GM21528 (cell line): Measurements from ENCODE around the gene DLGAP4.

Experiments
- ATAC-seq: cut with Tn5 transposase; IDR thresholded peaks from one replicate; pipeline ENCODE4 v1.9.1; 2021; ENCODE audit warnings: mild to moderate bottlenecking, moderate library complexity; ENCODE audit not compliant: unreplicated experiment, low FRiP score

Gene DLGAP4

DNA sequence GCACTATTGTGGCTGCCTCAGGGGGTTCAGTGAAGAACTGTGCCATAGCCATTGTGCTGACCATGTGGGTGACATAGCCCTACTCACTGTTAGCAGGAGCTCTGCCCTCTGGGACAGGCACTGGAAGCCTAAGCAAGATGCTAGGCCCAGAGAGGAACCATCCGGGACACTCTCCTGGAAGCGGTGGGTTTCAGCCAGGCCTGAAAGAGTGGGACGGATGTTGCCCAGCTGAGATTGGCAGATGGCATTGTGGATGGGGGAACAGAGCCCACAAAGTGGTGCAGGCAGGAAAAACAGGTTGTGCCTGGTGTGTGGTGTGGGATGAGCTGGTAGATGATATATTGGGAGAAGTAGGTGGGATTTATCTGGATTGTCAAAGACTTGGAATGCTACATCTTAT lies 40.1 kb downstream of the DLGAP4 start:
- ATAC-seq, result no peak

DNA sequence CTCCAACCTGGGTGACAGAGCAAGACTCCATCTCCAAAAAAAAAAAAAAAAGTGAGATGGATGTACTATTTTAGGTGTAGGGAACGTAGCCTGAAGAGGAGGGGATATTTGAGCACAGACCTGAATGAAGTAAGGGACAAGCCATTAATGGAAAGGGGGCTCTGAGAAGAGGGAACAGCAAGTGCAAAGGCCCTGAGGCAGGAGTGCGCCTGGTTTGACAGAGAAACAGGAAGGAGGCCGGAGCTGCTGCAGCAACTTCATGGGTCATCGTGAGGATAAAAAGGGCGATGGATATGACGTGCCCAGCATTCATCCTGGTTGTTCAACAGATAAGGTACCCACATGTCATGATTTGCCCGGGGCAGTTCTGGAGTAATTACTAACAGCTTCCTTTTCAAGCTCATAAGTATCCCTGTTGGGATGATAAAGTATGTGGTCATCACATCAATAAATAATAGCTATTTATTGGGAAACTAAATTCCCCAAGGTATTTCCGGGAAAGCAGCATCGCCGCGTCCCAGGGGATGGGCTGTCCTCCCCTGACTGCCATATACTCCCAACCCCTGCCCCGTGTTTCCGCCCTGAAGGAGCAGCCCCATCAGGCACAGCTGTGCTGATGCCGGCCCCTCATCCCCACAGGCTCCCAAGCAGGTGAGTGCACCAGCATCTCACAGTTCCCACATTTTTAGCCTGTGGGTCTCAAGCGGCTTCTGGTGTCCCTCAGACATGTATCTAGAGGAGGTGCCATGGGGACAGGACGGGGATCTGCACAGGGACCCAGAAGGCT lies 43.4 kb downstream of the DLGAP4 start:
- no peak for ATAC-seq

- ATAC-seq, result no peak
These were observed 44.3 kb downstream of the DLGAP4 start for GRCh38 chr20:36350439-36350838.

DNA sequence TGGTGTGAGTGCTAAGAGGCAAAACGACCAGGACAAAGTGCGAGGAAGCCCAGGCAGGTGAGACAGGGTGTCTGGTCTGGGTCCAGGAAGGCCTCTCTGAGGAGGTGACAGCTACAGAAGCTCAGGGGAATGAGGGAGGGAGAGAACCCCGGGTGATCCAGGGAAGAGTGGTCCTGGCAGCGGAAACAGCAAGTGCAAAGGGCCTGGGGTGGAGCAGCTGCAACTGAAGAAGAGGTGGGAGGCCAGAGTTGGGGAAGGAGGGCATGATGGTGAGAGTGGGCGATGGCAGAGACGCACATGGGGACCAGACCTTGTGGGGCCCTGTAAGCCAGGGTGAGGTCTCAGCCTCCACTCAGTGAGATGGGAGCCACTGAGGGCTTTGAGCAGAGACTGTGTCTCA lies 45.8 kb downstream of the DLGAP4 start:
- no peak for ATAC-seq

GRCh38 chr20:36352843-36353553 lies 46.9 kb downstream of the DLGAP4 start:
- no peak for ATAC-seq

GRCh38 chr20:36353740-36354139 lies 47.6 kb downstream of the DLGAP4 start:
- ATAC-seq, result no peak

GRCh38 chr20:36355469-36356171 lies 49.5 kb downstream of the DLGAP4 start:
- no peak for ATAC-seq

GRCh38 chr20:36359668-36360406 lies 53.7 kb downstream of the DLGAP4 start:
- ATAC-seq, result no peak

- no peak for ATAC-seq
These were observed 54.3 kb downstream of the DLGAP4 start for GRCh38 chr20:36360429-36360828.

GRCh38 chr20:36361406-36361805 lies 55.3 kb downstream of the DLGAP4 start:
- no peak for ATAC-seq

GRCh38 chr20:36362261-36362660 lies 56.1 kb downstream of the DLGAP4 start:
- no peak for ATAC-seq

DNA sequence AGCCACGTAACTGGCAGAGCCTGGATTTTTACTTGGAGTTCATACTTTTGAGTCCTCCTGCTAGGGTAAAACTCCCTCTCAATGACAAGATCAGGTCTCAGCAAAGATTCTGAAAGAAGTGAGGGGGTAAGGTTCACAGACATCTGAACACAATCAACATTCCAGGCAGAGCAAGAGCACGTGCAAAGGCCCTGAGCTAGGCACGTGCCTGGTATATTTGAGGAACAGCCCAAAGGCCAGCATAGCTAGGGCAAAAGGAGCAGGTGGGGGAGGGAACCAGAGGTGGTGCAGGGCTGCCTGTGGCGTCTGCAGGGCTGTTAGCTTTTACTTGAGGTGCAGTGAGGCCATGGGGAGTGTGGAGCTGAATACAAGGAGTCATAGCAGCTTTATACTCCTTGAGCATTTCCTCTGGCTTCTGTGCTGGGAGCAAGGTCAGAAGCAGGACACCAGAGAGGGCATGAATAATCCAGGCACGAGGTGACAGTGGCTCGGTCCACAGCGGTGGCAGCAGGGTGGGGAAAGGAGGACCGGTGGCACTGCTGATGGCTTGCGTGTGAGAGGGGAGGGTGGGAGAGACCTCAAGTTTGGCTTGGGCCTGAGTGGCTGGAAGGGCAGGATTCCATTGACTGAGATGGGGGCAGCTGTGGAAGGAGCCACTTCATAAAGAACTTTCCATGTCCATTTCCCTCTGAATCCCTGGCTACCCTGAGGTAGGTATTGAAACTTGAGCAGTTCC lies 57.0 kb downstream of the DLGAP4 start:
- ATAC-seq, result no peak

GRCh38 chr20:36364506-36364905 lies 58.4 kb downstream of the DLGAP4 start:
- ATAC-seq, result no peak

DNA sequence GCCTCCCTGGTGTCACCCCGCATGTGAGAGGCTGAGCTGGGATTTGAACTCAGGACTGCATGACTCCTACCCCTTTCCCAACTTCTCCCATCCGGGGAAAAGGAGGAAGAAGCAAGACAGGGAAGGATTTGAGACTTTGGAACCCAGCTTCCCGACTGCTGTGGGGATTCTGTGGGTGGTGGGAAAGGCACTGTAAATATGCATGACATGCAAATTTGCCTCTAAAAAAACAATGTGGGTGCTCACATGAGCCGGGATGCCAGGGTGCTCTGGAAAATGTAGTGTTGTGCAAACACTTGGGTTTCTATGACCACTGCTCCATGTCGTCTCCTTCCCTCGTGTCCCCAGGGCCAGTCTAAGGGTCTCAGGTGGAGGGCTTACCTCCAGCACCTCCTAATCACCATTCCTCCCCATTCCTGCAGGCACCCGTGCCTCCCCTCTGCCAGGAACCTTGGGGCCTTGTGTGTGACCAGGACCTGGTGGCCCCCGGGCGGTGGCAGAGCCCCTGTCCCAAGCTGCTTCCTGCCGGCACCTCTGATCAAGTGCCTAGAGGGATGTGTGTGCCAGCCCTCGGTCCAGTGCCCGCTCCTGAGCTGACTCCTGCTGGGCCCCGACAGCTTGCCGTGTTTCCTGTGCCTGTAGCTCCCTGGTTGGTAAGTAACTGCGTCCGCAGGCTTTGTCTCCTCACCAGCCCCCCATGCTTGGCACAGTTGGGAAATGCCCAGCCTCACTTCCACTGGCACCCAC lies 60.7 kb downstream of the DLGAP4 start:
- no peak for ATAC-seq

DNA sequence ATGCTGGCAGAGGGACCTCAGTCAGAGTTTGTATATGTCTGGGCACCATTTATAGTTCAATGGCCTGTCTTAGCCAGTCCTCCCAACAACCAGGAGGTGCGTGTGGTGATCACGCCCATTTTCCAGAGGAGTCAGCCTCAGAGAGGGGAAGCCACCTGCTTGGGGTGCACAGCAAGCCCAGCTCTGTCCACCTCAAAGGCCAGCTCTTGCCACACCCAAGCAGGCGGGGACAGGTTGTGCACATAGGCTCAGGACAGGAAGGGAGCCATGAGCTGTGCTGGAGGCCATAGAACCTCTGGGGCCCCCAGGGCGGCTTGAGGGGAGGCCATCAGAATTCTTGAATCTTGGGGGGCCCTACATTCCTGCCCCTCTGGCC lies 61.2 kb downstream of the DLGAP4 start:
- ATAC-seq, result no peak

DNA sequence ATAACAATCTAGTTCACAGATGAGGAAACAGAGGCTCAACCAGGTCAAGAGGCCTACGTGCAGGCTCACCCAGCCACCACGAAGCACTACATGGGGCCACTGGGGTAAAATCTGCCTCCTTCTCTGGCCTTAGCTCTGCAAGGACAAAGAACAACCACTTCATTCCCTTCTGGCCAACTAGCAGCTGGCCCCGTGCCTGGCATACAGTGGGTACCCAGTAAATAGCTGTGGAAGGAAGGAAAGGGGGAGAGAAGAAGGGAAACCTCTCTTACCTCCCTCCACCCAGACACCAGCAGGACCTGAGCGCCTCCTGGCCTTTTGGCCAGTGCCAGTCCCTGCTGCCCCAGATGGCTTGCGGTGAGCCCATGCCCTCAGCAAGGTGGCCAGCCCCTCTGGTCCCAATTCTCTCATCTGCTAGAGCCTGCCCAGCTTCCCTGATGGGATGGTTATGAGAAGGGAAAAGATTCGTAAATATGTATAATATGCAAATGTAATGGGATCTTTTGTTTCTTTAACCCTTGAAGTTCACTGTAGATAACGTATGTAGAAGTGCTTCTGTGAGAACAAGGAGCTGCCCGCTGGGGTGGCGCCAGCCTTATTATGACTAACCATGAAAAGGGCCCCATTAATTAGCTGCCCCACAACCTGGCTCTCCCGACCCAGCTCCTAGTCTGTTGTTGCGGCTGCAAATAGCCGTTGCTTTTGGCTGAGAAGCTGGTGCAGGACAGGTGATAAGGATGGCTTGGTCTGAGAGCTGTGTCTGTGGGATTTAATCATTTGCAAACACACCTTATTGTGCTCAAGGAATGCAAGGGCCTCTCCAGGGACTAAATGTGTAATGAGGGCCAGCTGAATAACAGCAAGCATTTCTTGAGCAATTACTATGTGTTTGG lies 62.0 kb downstream of the DLGAP4 start:
- no peak for ATAC-seq

- no peak for ATAC-seq
These were observed 62.7 kb downstream of the DLGAP4 start for GRCh38 chr20:36368869-36369268.

- ATAC-seq, result no peak
These were observed 63.6 kb downstream of the DLGAP4 start for GRCh38 chr20:36369739-36370138.
